GM18526 (cell line): ENCODE results near the gene MSGN1.

Source experiments
- POLR2A ChIP-seq: IDR thresholded peaks from 3 replicates; pipeline ENCODE4 v1.6.1; 2011; ENCODE audit not compliant: insufficient read length; ENCODE audit errors: extremely low read depth

MSGN1 gene

GRCh38 chr2:17800219-17800618 is 16.0 kb upstream of the MSGN1 start:
- no peak for TF ChIP-seq POLR2A

GRCh38 chr2:17800693-17801458 is 15.4 kb upstream of the MSGN1 start:
- no peak for TF ChIP-seq POLR2A

- no peak for TF ChIP-seq POLR2A
Measured at GRCh38 chr2:17803497-17803896, 12.8 kb upstream of the MSGN1 start.

- TF ChIP-seq POLR2A: no peak
Measured at GRCh38 chr2:17804358-17804757, 11.9 kb upstream of the MSGN1 start.

GRCh38 chr2:17805166-17805565 is 11.1 kb upstream of the MSGN1 start:
- no peak for TF ChIP-seq POLR2A

- no peak for TF ChIP-seq POLR2A
Measured at GRCh38 chr2:17805717-17806363, 10.4 kb upstream of the MSGN1 start.

- TF ChIP-seq POLR2A: no peak
Measured at GRCh38 chr2:17813010-17813741, 3.1 kb upstream of the MSGN1 start.

- TF ChIP-seq POLR2A: no peak
Measured at GRCh38 chr2:17813742-17814473, 2.4 kb upstream of the MSGN1 start.

GRCh38 chr2:17814601-17815000 is 1.7 kb upstream of the MSGN1 start:
- no peak for TF ChIP-seq POLR2A

- TF ChIP-seq POLR2A: no peak
Measured at GRCh38 chr2:17815468-17816184, 634 bp upstream of the MSGN1 start.

- TF ChIP-seq POLR2A: no peak
Measured at GRCh38 chr2:17818235-17818815, 2.1 kb downstream of the MSGN1 start.

GRCh38 chr2:17821080-17821479 is 4.8 kb downstream of the MSGN1 start:
- TF ChIP-seq POLR2A: no peak

GRCh38 chr2:17821535-17822444 is 5.5 kb downstream of the MSGN1 start:
- no peak for TF ChIP-seq POLR2A

GRCh38 chr2:17822445-17823117 is 6.3 kb downstream of the MSGN1 start:
- no peak for TF ChIP-seq POLR2A
